HG03108 (cell line): ENCODE results near the gene SCG3.

Source experiments
- ATAC-seq: cut with Tn5 transposase; IDR thresholded peaks from one replicate; pipeline ENCODE4 v1.9.1; 2021; ENCODE audit warnings: moderate library complexity; ENCODE audit not compliant: unreplicated experiment

The SCG3 gene

DNA sequence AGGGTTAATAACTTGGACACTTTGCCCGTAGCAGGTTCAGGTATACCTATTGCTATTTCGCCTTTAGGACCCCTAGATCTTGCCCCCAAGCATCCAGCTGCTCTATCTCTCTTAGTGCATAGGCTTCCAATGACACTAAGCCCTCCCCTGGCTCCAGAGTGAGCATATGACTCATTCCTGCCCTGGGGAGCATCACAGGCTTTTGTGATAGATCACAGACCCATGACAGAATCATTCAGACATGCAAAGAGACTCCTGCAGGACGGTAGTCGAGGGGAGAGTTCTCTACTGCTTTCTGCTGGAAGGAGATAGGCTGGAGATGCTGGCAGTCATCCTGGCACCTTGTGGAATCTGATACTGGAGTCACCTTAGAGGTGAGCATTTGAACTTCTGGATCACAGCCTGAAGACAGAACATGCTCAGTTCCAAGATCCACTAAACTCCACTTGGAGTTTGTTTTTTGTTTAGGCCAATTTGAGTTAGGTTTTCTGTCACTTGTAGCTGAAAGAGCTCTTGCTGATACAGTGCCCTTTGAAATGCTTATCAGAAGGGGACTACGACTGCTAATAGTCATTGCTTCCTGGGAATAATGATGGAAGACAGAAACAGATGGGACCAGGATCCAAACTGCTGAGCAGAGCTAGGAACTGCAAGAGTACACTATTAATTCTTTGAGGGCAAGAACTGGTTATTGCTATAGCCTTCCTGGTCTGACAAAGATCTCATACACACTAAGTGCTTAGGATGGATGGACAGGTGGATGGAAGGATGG lies 45.2 kb downstream of the SCG3 start:
- peak; percentile 67 for ATAC-seq

DNA sequence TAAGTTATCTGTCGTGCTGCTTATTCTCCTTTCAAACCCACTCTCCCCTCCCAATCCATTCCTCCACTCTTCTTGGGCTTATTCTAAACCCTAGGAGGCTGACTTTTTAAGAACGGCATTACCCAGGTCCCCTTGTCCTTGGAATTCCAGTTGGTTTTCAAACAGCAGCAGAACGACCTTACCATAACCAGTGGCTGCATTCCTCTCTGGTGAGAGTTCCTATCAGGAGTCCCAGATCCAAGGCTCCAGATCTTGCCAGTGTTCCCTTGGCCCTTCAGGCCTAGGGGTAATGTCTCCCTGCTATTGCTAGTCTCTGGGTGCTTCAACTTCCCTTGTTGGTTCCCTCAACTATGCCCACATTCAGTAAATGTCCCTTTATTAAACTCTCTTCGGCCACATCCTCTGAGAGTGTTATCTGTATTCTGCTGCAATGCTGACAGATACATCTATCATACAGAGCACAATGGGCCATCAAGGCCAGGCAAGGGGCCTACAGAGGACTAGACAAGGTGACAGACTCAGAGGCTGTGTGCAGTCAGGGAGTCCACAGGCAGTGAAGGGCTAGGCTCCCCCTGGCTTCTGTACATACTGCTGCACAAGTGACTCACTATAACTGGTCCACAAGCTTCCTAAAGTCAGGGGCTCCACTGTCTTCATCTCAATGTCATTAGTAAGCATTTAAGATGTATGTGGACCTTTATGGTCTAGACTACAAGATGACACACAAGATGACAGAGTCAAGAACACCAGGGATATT lies 46.0 kb downstream of the SCG3 start:
- ATAC-seq = no peak

DNA sequence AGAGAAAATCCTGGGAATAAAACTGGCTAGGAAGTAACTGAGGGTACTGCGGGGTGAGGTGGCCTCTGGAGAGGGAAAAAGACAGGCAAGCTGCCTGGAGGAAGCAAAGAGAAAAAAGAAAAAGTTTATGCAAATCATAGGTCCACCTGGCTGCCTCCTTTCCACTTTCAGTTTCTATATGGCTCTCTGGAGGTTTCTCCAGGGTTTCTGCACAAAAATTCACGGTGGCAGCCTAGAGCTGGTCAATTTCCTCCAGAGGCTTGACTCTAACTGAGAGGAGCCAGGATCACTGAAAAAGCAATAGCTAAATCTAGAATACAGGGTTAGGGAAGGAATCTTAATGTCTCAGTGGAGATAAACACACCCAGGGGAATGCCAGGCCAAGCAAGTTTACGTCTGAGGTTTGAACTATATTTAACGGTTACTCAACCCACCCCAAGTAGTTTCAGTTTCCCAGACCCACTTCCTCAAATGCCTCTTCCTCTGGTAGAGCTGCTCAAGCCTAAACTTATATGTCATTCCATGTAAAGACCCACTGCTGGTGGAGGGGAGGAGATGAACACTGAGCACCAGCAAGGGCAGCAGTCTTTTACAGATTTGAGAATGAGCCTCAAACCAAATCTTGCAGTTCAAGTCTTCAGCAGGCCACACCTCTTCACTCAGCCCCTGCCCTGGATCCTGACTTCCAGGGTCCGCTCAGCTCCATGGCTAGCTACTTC lies 50.4 kb downstream of the SCG3 start:
- ATAC-seq = peak; percentile 49

DNA sequence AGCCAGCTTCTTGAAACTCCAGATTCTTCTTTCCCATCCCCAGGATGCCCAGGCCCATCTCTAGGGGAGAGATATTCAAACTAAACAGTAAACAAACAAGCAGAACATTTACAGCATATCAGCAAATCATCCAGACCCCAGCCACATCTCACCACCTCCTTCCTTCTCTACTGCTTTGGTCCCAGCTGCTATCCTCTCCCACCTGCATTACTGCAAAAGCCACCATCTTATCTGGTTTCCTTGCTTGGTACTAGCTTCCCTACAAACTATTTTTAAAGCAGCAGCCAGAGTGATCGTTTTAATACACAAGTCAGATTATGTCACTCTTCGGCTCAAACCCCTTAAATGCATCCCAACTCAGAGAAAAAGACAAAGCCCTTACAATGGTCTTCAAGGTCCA lies 51.3 kb downstream of the SCG3 start:
- no peak for ATAC-seq

DNA sequence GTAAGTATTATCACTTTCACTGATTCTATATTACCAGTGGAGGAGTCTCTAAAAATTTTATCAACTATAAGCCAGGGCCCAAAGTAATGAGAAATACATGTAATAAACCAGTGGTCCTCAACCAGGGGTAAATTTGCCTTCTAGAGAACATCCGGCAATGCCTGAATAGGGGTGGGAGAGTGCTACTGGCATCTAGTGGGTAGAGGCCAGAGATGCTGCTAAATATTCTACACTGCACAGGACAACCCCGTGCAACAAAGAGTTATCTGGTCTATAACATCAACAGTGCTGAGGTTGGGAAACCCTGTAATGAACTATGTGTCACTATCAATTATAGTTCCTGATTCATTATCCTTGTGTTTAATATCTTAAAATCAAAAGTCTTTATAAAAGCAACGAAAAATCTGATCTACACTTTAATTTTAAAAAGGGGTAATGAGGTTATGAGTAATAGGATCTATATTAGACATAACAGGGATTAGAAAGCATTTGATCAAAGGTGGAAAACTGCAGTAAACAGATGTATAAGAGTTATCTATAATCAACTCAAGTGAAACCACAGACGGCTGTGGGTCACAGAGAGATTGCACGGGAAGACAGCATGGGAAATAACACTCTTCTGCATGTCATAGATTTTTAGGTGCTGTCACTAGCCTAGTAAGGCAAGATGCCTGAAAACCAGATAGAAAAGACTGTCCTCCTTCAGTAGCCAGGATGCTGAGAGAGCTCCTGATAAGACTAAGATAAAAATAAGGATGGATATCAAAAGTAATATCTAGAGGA lies 54.1 kb downstream of the SCG3 start:
- ATAC-seq = no peak

DNA sequence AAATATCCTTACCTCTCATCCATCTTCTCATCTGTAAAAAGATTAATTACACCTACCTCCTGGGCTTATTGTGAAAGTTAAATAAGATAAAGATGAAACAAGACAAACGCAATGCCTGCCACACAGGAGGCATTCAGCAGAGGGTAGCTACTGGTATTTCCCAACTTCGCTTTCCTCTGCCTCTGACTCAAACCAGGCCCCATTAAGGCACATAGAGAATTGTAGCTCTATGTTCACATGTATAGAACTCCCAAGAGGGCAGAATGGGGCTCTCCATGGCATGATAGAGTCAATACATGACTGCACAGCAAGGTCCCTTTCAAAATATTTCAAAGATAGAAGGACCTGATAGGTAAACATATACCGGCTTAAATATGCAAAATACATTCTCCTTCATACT lies 54.8 kb downstream of the SCG3 start:
- ATAC-seq = peak; percentile 25

DNA sequence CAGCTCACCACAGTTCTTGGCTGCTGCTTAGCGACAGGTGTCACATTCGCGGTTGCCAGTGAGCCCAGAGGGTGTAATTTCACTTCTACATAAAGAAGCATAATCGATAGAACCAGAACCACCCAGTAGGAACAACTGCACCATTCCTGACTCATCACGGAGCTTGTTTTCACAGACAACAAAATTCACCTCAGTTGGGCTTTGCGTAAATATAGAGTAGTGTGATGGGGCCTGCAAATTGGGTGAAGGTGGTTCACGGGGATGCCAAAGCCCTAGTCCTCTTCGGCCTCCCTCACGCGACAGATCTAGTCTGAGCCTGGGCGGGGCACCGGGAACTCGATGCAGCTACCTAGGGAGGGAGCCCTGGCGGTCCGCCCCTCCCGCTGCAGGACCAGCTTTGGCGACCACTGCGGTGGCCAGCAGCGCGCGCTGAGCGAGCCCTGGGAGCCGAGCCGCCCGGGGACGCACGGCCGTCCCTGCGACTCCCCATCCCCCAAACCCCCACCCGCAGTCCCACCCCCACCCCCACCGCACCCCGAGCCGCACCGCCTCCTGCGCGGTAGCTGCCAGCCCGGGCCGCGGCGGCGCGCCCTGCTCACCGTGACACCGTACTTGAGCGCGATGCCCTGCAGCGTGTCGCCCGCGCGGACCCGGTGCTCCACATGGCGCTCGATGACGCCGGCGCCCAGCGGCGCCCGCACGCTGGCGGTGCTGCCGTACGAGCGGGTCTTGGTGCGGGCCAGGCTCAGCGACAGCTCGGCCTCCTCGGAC lies 55.6 kb downstream of the SCG3 start:
- ATAC-seq = peak; percentile 17

DNA sequence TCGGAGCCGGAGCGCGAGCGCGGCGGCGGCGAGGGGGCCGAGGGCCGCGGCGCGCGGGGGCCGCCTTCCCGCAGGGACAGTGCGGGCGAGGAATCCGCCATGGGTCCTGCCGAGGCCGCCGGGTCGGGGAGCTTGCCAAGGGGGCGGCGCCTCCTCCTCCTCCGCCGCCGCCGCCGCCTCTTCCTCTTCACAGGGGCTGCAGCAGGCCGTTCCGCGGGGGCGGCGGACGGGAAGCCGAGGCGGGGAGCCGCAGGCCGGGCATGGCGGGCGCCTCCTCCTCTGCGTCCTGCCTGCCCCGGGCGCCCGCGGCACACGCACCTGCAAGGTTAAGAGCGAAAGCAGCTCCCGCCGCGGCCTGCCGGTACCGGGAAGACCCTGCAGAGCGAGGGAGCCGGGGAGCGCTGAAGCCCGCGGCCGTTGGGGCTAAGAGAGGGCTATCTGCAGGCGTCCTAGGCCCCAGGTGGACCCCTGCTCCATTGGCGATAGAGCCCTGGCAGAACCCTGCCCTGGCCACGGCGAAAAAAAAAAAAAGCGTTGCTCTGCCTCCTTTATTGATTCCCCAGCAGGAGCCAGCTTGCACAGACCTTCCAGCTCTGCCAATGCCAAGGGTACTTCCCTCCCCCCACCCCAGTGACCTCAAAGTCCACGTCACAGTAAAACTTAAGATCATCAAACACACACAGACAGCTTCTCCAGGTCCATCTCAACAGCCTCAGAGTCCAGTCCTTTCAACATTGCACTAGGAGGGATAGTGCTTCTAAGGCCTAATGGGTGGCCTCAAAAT lies 56.4 kb downstream of the SCG3 start, which contains the start of gene LYSMD2:
TSS of gene LYSMD2 (minus strand) at position 134 of the 784 bp plus-strand sequence. CDS start at position 101, 33 bp downstream.
- peak; percentile 40 for ATAC-seq

DNA sequence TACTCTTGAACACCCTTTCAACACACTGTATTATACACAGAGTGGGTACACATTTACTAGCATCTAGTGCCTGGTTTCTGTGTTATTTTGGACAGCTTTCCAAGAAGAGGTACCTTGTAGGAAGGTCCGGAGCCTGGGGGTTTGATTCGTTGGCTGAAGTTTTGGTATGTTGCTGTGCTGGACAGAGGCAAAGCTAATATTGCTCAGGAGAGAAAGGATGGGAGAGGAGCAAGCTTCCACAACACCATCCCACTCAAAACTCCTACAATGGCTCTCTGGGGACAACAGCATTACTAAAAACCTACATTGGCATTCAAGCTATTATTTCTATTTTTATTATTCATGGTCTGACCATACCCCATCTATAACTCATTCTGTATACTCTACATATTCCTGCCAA lies 57.2 kb downstream of the SCG3 start:
- no peak for ATAC-seq

DNA sequence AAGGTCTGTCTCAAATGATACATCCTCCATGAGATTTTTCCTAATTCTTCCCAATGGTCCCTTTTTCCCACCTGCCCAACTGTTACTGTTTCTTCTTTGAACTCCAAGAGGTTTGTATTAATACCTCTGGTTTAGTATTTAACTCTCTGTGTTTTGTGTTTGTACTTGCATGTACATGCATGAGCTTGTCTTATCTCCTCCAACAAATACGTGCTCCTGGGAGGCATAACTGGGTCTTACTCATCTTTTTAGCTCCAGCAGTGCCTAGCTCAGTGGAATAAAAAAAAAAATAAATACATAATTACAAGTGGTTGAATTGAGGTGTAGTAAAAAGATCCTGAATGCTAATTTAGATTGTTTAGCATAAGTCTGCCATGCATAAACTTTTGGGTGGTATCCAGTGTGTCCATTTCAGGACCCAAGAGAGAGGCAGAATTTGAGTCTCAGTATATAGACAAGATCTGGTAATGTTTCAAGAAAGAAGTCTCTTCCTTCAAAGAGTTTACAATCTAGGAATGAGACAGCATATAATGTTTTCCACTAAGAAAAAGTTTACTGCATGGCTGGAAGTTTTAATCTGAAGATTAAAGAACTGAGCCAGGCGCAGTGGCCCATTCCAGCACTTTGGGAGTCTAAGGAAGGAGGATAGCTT lies 57.9 kb downstream of the SCG3 start:
- no peak for ATAC-seq

DNA sequence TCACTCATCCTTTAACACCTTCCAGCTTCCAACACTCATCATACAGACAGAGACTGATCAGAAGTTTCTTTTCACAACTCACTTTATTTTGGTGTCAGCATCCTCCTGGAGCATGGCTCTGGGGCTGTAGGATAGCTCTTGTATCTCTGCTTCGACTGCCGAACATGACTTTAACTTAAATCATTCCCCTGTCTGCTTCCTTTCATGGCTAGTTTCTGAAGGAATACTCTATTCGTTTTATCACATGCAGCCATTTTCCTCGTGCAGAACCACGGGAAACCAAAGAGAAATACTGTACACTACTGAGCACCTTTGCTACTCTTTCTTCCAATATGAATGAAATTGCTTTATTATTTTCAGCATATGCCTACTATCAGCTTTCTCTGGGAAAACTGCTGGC lies 68.0 kb downstream of the SCG3 start:
- no peak for ATAC-seq

DNA sequence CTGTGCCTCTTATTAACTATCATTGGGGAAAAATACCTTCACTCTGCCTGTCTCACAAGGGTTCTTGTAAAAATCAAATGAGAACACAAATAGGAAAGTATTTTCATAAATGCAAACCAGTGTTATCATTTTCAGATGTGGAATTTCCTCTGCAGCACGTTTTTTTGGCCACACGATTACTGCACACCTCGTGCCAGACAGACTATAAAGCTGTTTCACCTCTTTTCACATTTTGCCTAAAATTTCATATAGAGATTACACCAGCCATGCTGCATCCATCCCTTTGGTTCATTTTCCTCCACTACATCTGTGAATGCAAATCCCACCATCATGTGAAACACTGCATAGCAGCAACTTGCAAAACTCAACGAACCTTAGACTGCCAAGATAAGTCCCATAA lies 68.9 kb downstream of the SCG3 start:
- ATAC-seq = no peak

DNA sequence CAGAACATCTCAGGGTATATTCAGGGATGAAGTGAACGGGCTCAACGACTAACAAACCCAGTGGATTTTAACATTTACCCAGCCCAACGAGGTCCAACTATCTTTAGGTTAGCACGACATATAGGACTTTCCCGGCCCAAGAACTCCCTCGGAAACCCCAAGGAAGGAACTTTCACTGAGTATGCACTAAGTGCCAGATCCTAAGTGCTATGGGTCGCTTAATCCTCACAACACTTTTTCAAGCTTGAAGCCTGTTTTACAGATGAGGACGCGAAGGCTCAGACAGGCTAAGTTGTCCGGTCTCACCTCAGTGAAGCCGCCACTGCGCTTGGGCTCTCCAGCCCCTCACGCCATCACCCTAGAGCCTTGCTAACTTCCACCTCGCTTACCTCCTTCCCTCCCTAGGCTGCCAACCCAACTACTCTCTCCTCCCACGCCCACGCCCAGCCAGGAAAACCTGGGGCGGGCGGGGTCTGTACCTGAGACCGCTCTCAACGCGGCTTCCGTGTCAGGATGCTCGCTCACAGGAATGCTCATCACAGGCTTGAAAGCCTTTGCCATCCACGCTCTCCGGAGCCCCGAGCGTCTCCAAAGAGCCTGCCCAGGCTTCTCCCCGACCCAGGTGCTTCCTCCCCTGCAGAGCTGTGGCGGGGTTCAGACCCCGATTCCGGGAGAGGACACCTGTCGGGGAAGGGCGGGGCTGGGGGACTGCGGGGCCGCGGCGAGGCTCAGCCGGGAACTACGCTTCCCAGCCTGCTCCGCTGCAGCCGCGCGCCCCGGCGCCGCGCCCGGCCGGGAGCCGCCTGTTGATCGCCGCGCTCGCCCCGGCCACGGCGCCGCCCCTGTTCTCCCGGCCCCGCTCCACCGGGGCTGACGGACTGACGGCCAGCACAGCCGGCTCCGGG lies 69.7 kb downstream of the SCG3 start, which contains the start of gene TMOD2:
TSS of gene TMOD2 (plus strand) at position 806 of the 905 bp plus-strand sequence. CDS start 14,845 bp downstream, outside the sequence.
- peak; percentile 72 for ATAC-seq

DNA sequence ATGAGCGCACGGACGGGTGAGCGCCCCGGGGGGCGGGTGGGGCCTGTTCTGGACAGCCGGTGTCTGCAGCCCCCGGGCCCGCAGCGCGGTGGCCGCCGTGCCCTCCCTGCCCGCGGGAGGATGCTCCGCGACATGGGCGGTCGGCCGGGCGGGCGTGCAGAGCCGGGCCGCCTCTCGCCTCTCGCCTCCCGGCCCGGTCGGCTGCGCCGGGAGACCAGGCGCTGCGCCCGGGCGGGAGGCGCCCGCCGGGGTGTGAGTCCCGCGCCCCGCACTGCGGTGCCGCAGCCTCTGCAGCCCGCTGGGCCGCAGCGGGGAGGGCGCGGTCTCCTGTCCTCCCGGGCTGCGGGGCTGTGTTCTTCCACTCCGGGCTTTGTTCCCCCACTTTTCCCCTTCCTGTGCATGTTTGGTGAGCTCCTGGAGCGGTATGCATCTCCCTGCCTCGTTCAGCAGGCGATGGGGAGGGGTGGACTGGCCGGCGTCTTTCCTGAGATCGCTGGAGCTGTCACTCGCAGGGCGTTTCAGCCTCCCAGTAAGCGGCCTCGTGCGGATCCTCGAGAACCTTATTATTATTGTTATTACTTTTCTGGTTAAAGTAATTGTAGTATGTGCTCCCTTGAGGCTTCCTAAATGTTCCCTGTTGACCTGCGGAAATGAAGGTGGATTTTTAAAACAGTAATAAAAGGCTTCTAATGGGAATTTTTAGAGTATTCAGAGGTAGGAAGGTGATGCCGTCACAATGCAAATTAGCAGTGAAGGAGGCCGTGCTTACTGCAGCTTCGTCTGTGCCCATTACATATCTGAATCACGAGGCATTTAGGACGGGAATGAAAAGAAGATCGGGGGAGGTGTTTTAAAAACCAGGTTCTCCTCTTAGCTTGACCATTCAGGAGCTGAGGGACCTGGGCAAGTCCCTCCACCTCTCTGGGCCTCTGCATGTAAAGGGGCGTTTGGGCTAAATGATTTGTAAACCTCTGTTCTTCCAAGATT lies 70.7 kb downstream of the SCG3 start:
- peak; percentile 23 for ATAC-seq

DNA sequence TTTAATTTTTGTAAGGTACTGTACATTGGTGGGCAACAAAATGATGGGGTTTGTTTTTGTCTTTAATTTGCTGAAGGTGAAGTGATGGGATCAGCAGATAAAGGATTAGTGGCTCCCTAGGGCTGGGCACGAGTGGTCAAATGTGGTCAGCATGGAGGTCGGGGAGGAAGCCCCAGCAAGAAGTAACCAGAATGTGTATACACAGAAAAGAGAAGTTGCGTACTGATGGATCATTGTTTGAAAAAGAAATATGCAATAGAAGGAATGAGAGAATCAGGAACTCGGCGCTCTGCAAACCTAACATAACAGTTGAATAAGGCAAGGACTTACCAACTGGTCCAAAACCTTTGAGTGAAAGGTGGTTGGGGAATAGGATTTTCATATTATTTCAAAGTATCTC lies 71.6 kb downstream of the SCG3 start:
- ATAC-seq = no peak

DNA sequence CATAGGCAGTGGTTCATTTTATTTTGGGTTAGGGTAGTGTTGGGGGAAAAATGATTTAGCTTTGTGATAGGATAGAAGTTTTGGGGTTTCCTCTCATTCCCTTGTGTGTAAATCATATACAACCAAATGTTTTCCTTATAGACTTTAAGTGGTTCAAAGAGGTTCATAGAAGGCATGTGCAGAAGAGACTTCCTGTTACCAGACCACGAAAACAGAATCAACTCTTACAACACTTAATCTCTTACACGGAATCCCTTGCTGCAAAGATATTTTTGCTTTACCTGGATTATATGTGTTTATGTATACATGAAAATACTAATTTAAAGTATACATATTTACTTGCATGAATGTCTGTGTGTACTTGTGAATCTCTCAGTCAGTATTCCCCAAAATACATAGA lies 73.0 kb downstream of the SCG3 start:
- ATAC-seq = no peak
